Astrocyte of the spinal cord (primary cell): Measurements from ENCODE around the gene ZNF76.
A peak's percentile ranks its signal among the peaks of the same experiment; 100 is the strongest.
"Not testable (repeated sequence)": the region's sequence is repeated elsewhere in the genome, so short reads cannot be mapped to it uniquely, and the experiment has no call there.

Experiments
- DNase-seq: peaks from one replicate; pipeline ENCODE4 v3.0.0; 2011; ENCODE audit warnings: low read depth, low spot score
- H3K4me3 ChIP-seq: 2 replicates; pipeline ENCODE4 v1.5.1; 2011; ENCODE audit warnings: low read depth, mild to moderate bottlenecking, low read length, moderate library complexity
- CTCF ChIP-seq: IDR thresholded peaks from 2 replicates; pipeline ENCODE4 v1.5.1; 2012; ENCODE audit warnings: low read depth, mild to moderate bottlenecking, low read length, inconsistent platforms
- in situ Hi-C: cut with HindIII; loops from 2 replicates; pipeline ENCODE4 v1.10.0; 2017; ENCODE audit warnings: low sequenced_read_pairs

ZNF76 gene

GRCh38 chr6:35300848-35301247 is 41.3 kb downstream of the ZNF76 start:
- DNase-seq, result no peak
- no peak for TF ChIP-seq CTCF
- no peak overlapping the region for H3K4me3 ChIP-seq
- in situ Hi-C loops, result no loop called here

GRCh38 chr6:35302604-35303241 is 43.2 kb downstream of the ZNF76 start:
- in situ Hi-C loops, result no loop called here
- H3K4me3 ChIP-seq, result no peak overlapping the region
- no peak for TF ChIP-seq CTCF
- peak; percentile 3 for DNase-seq

GRCh38 chr6:35304299-35304698 is 44.8 kb downstream of the ZNF76 start:
- no peak for TF ChIP-seq CTCF
- DNase-seq, result no peak
- in situ Hi-C loops, result no loop called here
- no peak overlapping the region for H3K4me3 ChIP-seq

GRCh38 chr6:35305117-35305516 is 45.6 kb downstream of the ZNF76 start:
- H3K4me3 ChIP-seq, result no peak overlapping the region
- TF ChIP-seq CTCF, result no peak
- no peak for DNase-seq
- in situ Hi-C loops, result no loop called here

GRCh38 chr6:35307138-35307537 is 47.6 kb downstream of the ZNF76 start:
- H3K4me3 ChIP-seq, DNase-seq, in situ Hi-C loops: not testable (repeated sequence)

GRCh38 chr6:35308543-35308942 is 49.0 kb downstream of the ZNF76 start:
- in situ Hi-C loops, DNase-seq, H3K4me3 ChIP-seq: not testable (repeated sequence)

- DNase-seq, result no peak
- TF ChIP-seq CTCF, result no peak
- in situ Hi-C loops, result no loop called here
- no peak overlapping the region for H3K4me3 ChIP-seq
Measured at GRCh38 chr6:35309611-35310264, 50.2 kb downstream of the ZNF76 start.
